Measurements from ENCODE around the gene NAV3.
"Not testable (repeated sequence)": the region's sequence is repeated elsewhere in the genome, so short reads cannot be mapped to it uniquely, and the experiment has no call there.

The NAV3 gene

GRCh38 chr12:78081590-78082314 lies 251.1 kb downstream of the NAV3 start:
- no peak for DNase-seq

- no peak for DNase-seq
Measured at GRCh38 chr12:78085542-78086182, 255.0 kb downstream of the NAV3 start.

- no peak for DNase-seq
Measured at GRCh38 chr12:78086553-78087362, 256.1 kb downstream of the NAV3 start.

GRCh38 chr12:78087363-78087675 lies 256.6 kb downstream of the NAV3 start:
- DNase-seq = no peak

- DNase-seq = no peak
Measured at GRCh38 chr12:78088391-78088832, 257.7 kb downstream of the NAV3 start.

GRCh38 chr12:78090266-78090665 lies 259.6 kb downstream of the NAV3 start:
- DNase-seq = no peak

GRCh38 chr12:78095623-78096022 lies 264.9 kb downstream of the NAV3 start:
- no peak for DNase-seq

GRCh38 chr12:78096909-78097597 lies 266.4 kb downstream of the NAV3 start:
- no peak for DNase-seq

- no peak for DNase-seq
Measured at GRCh38 chr12:78099806-78100205, 269.1 kb downstream of the NAV3 start.

- no peak for DNase-seq
Measured at GRCh38 chr12:78101113-78101876, 270.6 kb downstream of the NAV3 start.

- no peak for DNase-seq
Measured at GRCh38 chr12:78101946-78102635, 271.4 kb downstream of the NAV3 start.

- not testable (repeated sequence) for DNase-seq
Measured at GRCh38 chr12:78102801-78103200, 272.1 kb downstream of the NAV3 start.

- no peak for DNase-seq
Measured at GRCh38 chr12:78115889-78116288, 285.2 kb downstream of the NAV3 start.

- no peak for DNase-seq
Measured at GRCh38 chr12:78118036-78118435, 287.3 kb downstream of the NAV3 start.

- no peak for DNase-seq
Measured at GRCh38 chr12:78118486-78118885, 287.8 kb downstream of the NAV3 start.

- no peak for DNase-seq
Measured at GRCh38 chr12:78119351-78119918, 288.7 kb downstream of the NAV3 start.

GRCh38 chr12:78120306-78120705 lies 289.6 kb downstream of the NAV3 start:
- DNase-seq = no peak

GRCh38 chr12:78120866-78121560 lies 290.3 kb downstream of the NAV3 start:
- DNase-seq = no peak

- DNase-seq = no peak
Measured at GRCh38 chr12:78121969-78122610, 291.4 kb downstream of the NAV3 start.

GRCh38 chr12:78128211-78128610 lies 297.5 kb downstream of the NAV3 start:
- no peak for DNase-seq
